ENCODE results near the gene ZIC3.

ZIC3 gene

DNA sequence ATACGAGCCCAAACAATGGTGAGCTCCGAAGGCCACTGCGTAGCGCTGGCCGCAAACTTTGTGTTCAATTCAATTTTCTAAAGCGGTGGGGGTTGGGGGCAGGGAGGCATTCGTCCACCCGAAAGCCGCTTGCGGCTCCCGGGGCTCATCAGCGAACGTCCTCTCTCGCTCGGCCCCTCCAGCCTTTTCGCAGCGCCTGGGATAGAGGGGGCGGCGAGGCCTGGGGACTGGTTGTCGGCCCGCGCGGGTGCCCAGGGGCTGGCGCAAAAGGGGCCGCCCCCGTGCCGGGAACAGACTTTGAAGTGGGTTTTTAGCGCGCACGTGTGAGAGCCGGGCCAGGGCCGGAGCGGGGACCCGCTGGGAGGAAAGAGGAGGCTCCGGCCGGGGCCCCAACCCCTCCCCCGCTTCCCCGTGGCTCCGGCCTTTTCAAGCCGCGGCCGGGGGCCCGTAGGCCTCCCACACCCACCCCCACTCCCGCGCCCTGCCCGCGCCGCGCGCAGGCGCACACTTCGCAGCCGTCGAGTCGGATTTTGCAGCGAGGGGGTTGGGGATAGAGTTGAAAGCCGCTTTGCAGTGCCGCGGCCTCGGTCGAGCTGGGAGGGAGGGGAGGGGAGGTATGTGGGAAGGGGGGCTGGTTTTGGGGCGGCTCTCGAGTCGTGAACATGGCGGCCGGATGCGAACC, 8.3 kb downstream of the ZIC3 start:
- DNase-seq (ENCODE audit: low read depth) = no peak

DNA sequence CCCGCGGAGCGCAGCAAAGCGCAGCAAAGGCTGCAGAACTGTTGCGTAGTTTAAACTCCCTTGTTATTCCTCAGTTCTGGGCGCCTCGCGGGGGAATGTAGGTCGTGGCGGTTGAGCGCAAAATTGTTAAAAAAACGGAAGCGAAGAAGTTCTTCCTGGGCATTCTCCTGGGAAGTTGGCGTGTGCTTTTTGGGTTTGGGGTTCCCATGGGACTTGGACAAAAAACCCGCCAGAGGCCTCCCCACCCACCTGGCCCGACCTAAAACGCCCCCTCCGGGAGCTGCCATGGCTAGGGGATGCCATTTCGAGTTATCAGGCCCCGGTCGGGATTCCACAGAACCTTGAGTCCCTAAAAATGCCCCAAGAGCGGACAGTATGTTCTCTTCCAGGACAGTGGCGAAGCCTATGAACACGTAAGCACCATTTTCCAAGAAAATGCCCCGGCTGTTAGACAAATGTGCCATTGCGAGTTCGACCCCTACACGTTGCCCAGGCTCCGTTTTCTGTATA, 8.9 kb downstream of the ZIC3 start:
- no peak for DNase-seq (ENCODE audit: low read depth)

DNA sequence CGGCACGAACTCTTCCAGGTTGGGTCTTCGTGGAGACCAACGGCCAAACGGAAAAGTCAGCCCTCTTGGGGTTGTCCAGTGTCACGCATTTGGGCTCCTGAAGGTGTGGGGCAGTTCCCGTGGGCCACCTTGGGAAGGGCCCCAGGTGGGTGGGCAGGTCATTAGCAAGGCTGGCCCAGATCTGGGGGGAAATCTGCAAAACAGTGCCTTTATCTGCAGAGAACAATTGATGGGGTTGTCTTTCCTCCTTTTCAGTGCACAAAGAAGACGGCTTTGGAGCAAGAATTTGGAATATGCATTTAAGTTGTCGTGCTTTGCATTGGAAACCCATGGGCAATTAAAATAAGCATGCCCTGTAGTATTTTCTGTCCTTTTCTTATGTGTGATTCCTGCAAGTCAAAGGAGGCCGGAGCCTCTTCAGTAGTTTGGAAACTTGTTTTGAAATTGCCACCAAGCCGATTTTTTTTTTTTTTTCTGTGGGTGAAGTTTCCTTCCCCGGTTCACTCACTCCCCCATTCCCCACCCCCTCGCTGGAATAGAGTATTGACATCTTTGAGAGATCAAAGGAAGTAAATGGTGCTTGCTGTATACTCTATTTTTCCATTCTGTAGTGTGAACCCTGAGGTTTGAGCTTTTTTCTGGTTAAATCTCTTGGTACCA, 9.8 kb downstream of the ZIC3 start:
- no peak for DNase-seq (ENCODE audit: low read depth)

DNA sequence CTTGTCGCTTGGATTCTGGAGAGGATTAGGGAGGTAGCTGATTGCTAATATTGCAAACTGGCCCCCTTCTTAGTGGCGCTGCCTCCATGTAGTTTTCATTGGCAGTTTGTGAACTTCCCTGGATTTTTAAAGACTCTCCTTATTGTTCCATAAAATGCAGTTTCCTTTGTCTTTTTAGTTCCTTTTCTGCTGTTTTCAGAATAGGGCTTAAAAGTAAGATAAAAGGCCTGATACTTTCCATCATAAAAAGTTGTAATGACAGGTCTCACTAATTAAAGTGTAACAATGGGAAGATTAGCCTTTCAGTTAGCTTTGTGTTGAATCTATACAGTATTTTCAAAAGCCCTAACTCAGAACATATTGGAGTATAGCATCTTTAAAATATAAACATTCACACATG, 21.2 kb downstream of the ZIC3 start:
- DNase-seq (ENCODE audit: low read depth) = no peak

DNA sequence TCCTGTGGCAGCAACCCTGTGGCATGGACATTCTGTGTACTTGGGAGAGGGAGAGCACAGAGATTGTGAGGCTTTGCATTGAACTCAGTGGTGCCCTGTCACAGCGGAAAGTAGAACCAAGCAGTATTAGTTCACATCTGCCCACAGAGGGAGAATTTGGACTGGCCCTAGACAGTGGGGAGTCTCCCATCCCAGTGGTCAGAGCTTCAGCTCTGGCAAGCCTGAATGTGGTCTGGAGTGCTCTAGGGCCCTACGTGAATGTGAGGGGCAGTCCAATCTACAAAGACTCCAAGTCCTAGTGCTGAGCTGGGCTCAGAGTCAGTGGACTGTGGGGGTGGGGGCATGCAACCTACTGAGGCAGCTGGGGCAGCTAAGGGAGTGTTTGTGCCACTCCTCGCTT, 34.8 kb downstream of the ZIC3 start:
- DNase-seq (ENCODE audit: low read depth) = no peak

All from GM04503 (cell line).